ENCODE measurements around the gene MSX2. TPM values are rescaled to one million over a fixed set of nuclear protein-coding genes. Genes with fewer than 3 reads are reported as not detected.
A peak's percentile ranks its signal among the peaks of the same experiment; 100 is the strongest.

MSX2 gene
- 1 to 10 TPM in 2 of 4 donors, under 1 TPM in 2; 0.95 to 2.1 (median 1.1) TPM for total RNA-seq

DNA sequence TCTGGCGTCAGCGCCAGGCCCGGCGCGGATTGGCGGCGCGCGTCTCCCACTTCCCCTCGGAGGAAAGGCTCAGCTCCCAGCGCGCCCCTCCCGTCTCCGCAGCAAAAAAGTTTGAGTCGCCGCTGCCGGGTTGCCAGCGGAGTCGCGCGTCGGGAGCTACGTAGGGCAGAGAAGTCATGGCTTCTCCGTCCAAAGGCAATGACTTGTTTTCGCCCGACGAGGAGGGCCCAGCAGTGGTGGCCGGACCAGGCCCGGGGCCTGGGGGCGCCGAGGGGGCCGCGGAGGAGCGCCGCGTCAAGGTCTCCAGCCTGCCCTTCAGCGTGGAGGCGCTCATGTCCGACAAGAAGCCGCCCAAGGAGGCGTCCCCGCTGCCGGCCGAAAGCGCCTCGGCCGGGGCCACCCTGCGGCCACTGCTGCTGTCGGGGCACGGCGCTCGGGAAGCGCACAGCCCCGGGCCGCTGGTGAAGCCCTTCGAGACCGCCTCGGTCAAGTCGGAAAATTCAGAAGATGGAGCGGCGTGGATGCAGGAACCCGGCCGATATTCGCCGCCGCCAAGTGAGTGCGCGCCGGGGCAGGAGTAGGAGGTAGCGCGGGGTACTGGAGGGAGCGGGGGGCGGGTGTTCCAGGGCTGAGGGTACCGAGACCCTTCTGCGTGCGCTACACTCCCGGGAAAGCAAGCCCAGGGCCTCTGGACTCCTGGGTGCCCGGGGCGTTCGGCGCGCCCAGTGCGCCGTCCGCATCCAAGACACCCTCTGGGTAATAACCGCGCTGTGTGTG lies at the start of gene MSX2:
Gene MSX2, plus strand, starts transcription at position 99 of the 777 bp plus-strand sequence. Its CDS starts 78 bp downstream, at position 177.
- H3K27me3 ChIP-seq = peaks cover 37 to 45% (median 37%) of the 10 kb centered on the region in 3 donors
- in situ Hi-C loops (cut with MboI; ENCODE audit: low sequenced_read_pairs in 4 of 4) (no loop called here), intact Hi-C loops (cut with DNase I; ENCODE audit: low total_unique reads) (no loop called here)
- ATAC-seq = peak; percentile 91 to 95
- peak within 1 kb of the TSS; percentile 67 to 81 (median 73) for H3K4me3 ChIP-seq
- H3K4me1 ChIP-seq = peaks cover 11 to 13% of the 10 kb centered on the region in 2 donors
- H3K9me3 ChIP-seq = no peaks in the 10 kb centered on the region
- H3K36me3 ChIP-seq = peaks cover 0 to 4% of the 10 kb centered on the region in 2 donors
- TF ChIP-seq, protein P1, sequence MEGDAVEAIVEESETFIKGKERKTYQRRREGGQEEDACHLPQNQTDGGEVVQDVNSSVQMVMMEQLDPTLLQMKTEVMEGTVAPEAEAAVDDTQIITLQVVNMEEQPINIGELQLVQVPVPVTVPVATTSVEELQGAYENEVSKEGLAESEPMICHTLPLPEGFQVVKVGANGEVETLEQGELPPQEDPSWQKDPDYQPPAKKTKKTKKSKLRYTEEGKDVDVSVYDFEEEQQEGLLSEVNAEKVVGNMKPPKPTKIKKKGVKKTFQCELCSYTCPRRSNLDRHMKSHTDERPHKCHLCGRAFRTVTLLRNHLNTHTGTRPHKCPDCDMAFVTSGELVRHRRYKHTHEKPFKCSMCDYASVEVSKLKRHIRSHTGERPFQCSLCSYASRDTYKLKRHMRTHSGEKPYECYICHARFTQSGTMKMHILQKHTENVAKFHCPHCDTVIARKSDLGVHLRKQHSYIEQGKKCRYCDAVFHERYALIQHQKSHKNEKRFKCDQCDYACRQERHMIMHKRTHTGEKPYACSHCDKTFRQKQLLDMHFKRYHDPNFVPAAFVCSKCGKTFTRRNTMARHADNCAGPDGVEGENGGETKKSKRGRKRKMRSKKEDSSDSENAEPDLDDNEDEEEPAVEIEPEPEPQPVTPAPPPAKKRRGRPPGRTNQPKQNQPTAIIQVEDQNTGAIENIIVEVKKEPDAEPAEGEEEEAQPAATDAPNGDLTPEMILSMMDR (IDR thresholded peaks at IDR 0.05 in 4 of 5, conservative IDR thresholded peaks at IDR 0.05 in 1 of 5) = no peak
- peak; percentile 74 for TF ChIP-seq POLR2A (IDR thresholded peaks at IDR 0.05)
- peak within 1 kb of the TSS; percentile 64 to 88 (median 78) for H3K27ac ChIP-seq
- DNase-seq = peak; percentile 77 to 82

DNA sequence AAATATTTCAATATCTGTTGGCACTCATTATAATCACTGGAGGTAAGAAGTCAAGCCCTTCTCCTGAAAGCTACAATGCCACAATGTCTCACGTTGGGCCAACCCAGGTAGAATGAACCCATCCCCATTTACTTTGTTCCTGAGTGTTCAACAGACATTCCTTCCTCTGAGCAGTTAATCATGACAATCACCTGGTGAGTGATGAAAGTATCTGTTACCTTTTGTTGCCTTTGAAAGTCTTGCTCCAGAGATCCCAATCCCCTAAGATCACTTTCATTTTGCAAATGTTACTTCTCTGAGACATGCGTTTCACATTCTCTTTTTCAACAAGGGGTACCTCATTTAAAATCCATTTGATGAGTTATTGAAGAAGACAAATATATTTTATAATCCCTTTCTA lies 49.3 kb upstream of the MSX2 start:
- DNase-seq = no peak
- H3K4me1 ChIP-seq = no peaks in the 10 kb centered on the region
- H3K4me3 ChIP-seq = no peak overlapping the region
- no peak for ATAC-seq
- no peaks in the 10 kb centered on the region for H3K36me3 ChIP-seq
- no peaks in the 10 kb centered on the region for H3K9me3 ChIP-seq
- in situ Hi-C loops (cut with MboI; ENCODE audit: low sequenced_read_pairs in 4 of 4) (no loop called here), intact Hi-C loops (cut with DNase I; ENCODE audit: low total_unique reads) (no loop called here)
- TF ChIP-seq, protein P1 (IDR thresholded peaks at IDR 0.05 in 4 of 5, conservative IDR thresholded peaks at IDR 0.05 in 1 of 5) = no peak
- TF ChIP-seq POLR2A (IDR thresholded peaks at IDR 0.05) = no peak
- peaks cover 0 to 9% (median 5%) of the 10 kb centered on the region in 3 donors for H3K27me3 ChIP-seq
- no peak overlapping the region for H3K27ac ChIP-seq

DNA sequence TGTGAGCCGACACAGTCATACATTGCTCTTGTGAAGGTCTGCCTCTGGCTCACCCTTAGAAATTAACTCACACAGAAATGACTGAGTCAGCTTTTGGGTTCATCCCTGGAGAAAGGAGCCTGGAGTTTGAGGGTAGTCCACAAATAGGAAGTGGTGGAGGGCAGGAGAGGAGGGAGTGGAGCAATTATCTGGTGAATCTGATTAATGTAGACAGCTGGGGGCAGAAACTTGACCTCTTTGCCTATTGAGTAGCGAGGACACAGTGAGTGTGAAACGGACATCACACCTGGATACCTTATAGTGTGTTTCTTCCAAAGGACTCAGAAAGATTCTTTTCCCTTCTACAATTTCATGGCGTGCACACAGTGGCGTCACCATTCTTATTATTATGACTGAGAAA lies 48.5 kb upstream of the MSX2 start:
- H3K9me3 ChIP-seq = no peaks in the 10 kb centered on the region
- in situ Hi-C loops (cut with MboI; ENCODE audit: low sequenced_read_pairs in 4 of 4) (no loop called here), intact Hi-C loops (cut with DNase I; ENCODE audit: low total_unique reads) (no loop called here)
- no peak overlapping the region for H3K4me3 ChIP-seq
- peaks cover 0 to 9% (median 7%) of the 10 kb centered on the region in 3 donors for H3K27me3 ChIP-seq
- H3K27ac ChIP-seq = no peak overlapping the region
- ATAC-seq (no peak), DNase-seq (no peak)
- no peaks in the 10 kb centered on the region for H3K36me3 ChIP-seq
- H3K4me1 ChIP-seq = no peaks in the 10 kb centered on the region
- TF ChIP-seq, protein P1 (IDR thresholded peaks at IDR 0.05 in 4 of 5, conservative IDR thresholded peaks at IDR 0.05 in 1 of 5) = no peak
- no peak for TF ChIP-seq POLR2A (IDR thresholded peaks at IDR 0.05)

DNA sequence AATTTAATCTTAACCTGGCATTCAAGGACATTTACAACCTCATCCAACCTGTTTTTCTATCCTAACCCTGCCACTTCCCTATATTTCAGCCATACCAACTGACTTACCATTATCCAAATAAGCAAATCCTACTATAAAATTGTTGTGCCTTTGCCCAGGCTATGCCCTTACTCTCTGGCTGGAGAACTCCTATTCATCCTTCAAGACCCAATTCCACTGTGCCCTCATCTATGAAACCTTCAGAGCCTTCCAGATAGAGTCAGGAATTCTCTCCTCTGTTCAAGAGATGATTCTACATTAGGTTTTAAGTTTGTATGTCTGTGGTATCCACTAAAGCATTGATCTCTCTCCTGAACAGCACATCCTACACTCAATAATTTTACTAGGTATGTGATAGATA lies 46.3 kb upstream of the MSX2 start:
- no peaks in the 10 kb centered on the region for H3K36me3 ChIP-seq
- TF ChIP-seq, protein P1 (IDR thresholded peaks at IDR 0.05 in 4 of 5, conservative IDR thresholded peaks at IDR 0.05 in 1 of 5) = no peak
- no peak for TF ChIP-seq POLR2A (IDR thresholded peaks at IDR 0.05)
- H3K9me3 ChIP-seq = no peaks in the 10 kb centered on the region
- no peak overlapping the region for H3K27ac ChIP-seq
- in situ Hi-C loops (cut with MboI; ENCODE audit: low sequenced_read_pairs in 4 of 4) = no loop called here
- DNase-seq = no peak
- no peak overlapping the region for H3K4me3 ChIP-seq
- no peak for ATAC-seq
- peaks cover 0 to 9% (median 7%) of the 10 kb centered on the region in 3 donors for H3K27me3 ChIP-seq
- no peaks in the 10 kb centered on the region for H3K4me1 ChIP-seq
- intact Hi-C loops (cut with DNase I; ENCODE audit: low total_unique reads) = no loop called here
